NCI-H446 treated with DMSO at 0.1 percent for 48 hours (cell line): ENCODE measurements around the gene NLGN1.

Source experiments
- DNase-seq: peaks from one replicate; lab custom pipeline; 2025; lab: John Stamatoyannopoulos, UW

The NLGN1 gene

GRCh38 chr3:173838644-173839043, 441.1 kb downstream of the NLGN1 start:
- DNase-seq = no peak

- DNase-seq = no peak
Observed at GRCh38 chr3:173839859-173840258, 442.3 kb downstream of the NLGN1 start.

DNA sequence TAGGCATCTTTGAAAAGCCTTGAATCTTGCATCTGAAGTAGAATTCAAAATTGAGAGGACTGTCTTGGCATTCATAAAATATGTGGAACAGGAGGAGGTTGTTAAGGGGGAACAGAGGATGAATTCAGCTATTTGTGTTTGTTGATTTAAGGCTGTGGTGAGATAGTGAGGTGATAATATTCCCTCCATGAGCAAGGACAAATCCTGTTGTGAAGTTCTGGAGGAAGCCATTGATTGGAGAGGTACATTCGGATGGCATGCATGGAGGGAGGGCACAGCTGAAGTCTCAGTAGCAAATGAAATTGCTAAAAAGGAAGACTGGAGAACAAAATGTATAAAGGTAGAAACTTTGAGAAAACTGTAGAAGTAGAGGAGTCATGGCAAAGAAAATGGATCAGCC, 443.8 kb downstream of the NLGN1 start:
- no peak for DNase-seq

- DNase-seq = no peak
Observed at GRCh38 chr3:173843060-173843459, 445.5 kb downstream of the NLGN1 start.

GRCh38 chr3:173846584-173846983, 449.0 kb downstream of the NLGN1 start:
- DNase-seq = no peak

DNA sequence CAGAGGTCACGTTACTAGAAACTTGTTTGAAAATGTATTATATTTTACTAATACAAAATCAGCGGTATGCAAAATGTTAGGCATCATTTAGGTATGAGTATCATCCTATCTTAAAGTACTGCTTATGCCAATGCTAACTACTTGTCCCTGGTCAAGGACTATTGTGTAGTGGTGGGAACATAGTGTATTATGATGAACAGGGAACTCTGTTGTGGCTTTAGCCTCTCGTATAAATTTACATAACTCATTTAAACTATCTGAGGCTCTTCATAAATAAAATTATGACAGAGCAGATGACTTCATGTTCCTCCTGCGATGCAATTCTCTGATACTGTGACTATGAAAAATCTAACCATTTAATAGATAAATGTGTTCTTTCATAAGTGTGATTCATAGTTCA, 451.9 kb downstream of the NLGN1 start:
- no peak for DNase-seq

DNA sequence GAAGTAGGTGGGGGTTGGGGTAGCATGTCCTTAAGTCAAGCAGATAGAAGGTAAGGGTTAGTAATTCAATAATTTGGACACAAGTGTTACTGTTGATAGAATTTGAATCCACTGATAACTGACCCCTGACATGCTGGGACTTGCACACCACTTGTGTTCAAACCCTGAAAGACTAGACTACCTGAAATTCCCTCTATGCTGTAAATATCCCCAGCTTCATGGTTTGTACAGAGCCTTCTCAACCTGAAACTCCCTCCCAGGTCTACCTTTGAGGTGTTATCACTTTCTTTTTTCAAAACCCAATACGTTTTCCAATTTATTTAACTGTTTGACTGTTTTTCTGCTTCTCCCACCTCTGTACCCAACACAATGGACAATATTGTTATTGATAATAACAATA, 459.6 kb downstream of the NLGN1 start:
- DNase-seq = no peak

DNA sequence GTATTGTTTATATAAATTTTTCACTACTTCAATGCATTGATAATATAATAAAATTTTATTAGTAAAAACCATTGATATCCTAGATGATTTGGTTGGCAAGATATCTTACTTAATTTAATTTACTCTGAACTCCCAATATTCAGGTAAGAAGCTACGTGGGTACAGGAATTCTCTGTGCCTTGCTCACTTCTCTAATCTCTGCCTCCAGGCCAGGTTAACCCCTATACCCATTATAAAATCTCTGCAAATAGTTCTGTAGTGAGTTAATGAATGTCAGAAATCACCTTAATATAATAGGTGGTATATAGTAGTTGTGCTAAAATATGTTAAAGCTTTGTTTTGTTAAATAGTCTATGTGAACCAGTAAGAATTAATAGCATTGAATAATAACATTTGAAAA, 465.2 kb downstream of the NLGN1 start:
- DNase-seq = no peak

DNA sequence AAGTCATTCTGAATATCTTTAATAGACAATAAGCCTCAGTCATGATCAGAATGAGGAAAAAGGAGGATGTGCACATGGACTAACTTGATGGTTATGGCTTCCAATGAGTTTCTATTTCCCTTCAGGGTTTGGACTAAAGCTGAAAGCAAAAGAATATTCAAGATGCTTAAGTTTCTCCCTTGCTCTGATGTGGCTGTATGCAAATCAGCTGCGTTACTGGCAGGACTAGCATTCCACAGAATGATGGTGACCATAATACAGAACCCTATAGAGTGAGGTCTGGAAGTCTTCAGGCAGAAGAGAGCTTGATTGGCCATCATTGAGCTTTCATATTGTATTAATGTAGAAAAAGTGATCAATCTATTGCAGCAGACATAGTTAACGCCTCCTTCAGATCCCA, 466.0 kb downstream of the NLGN1 start:
- no peak for DNase-seq

GRCh38 chr3:173865900-173866498, 468.5 kb downstream of the NLGN1 start:
- no peak for DNase-seq

DNA sequence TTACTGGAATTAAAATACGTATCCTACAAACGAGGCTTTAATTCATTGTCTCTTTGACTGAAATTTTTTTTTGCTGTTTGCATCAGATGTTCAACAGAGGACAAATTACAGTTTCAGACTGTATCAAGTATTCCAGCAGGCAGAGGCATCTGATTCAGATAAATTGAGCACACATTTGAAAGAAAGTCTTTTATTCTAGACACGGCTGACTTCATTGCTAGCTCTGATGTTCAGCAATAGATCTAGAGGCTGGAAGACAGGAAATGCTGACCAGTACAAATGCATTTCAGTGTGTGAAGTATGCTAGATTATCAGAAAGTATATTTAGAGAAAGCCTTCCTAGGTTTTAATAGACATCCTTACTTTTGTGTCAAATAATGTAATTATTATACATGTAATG, 472.2 kb downstream of the NLGN1 start:
- no peak for DNase-seq

GRCh38 chr3:173870976-173871375, 473.4 kb downstream of the NLGN1 start:
- no peak for DNase-seq

- no peak for DNase-seq
Observed at GRCh38 chr3:173875790-173876189, 478.2 kb downstream of the NLGN1 start.

DNA sequence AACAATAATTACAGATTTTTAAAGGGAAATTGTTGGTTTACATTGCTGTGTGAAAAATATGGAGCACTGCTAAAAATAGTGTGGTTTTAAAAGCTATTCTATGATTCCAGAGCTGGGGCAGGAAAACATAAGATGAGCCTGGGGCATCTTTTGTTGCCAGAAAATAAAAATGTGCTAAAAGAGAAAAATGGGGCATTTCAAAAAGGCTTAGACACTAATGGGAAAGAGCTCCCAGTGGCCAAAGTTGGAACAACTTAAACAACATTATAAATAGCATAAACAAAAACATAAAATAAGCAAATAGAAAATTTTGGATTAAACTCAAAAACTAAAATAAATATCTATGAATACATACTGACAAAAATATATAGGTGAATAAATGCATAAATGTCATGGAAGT, 478.9 kb downstream of the NLGN1 start:
- no peak for DNase-seq

DNA sequence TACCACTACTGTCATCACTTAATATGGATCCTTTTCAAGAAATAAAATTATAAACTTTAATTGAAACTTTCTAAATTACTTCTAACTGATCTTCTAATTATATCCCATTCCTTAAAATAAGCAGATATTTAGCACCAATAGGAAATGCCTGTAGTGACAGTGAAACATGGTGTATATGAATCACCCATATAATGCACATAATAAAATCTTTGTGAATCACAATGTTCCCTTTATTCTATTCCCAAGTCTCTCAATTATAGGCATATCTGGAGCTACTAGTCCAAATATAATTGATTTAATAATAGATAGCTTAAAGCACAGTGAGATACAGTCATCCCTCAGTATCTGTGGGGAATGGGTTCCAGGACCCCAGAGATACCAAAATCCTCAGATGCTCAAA, 490.3 kb downstream of the NLGN1 start:
- no peak for DNase-seq

GRCh38 chr3:173889596-173889995, 492.1 kb downstream of the NLGN1 start:
- peak; percentile 54 for DNase-seq

GRCh38 chr3:173890091-173890490, 492.5 kb downstream of the NLGN1 start:
- DNase-seq = no peak

GRCh38 chr3:173891272-173892100, 493.9 kb downstream of the NLGN1 start:
- DNase-seq = peak; percentile 76

DNA sequence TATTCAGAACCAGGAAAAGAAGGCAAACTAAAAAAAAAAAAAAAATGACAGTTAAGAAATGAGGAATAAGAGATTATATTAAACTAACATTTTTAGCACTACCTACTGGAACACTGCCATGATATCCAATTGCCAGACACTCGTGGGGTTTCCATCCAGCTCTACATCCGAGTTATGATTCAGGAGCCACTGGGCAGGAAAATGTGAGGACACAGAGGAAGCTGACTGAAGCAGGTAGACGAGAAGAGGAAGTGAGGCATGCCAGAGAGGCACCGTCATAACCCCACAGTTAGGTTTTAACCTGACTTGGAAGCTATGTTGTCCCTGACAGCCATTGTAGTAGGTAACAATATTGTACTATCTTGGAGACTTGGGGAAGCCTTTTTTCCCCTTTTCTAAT, 495.0 kb downstream of the NLGN1 start:
- DNase-seq = no peak

GRCh38 chr3:173893066-173893465, 495.5 kb downstream of the NLGN1 start:
- peak; percentile 41 for DNase-seq

DNA sequence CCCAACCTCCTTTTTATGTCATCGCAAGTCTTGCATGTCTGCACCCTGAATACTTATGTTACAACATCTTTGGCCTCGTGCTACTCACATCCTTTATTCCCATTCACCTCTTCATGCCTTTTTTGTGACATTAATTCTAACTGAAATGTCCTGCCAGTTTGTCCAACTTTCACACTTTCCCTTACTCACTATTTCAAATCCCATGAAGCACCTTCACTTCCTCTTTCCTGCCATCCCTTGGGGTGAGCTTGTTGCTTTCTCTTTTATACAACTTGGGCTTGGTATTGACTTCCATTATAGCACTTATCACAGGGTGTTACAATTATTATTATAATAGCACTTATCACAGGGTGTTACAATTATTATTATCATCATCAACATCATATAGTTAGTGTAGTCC, 496.3 kb downstream of the NLGN1 start:
- no peak for DNase-seq

- DNase-seq = no peak
Observed at GRCh38 chr3:173897631-173898030, 500.1 kb downstream of the NLGN1 start.

- no peak for DNase-seq
Observed at GRCh38 chr3:173901649-173902048, 504.1 kb downstream of the NLGN1 start.

- no peak for DNase-seq
Observed at GRCh38 chr3:173902401-173902800, 504.9 kb downstream of the NLGN1 start.
